ENCODE data around the gene ADAMTS14.

Gene ADAMTS14

GRCh38 chr10:70733051-70733450 lies 60.7 kb downstream of the ADAMTS14 start:
- DNase-seq, result no peak

GRCh38 chr10:70735161-70735560 lies 62.9 kb downstream of the ADAMTS14 start:
- no peak for DNase-seq

DNA sequence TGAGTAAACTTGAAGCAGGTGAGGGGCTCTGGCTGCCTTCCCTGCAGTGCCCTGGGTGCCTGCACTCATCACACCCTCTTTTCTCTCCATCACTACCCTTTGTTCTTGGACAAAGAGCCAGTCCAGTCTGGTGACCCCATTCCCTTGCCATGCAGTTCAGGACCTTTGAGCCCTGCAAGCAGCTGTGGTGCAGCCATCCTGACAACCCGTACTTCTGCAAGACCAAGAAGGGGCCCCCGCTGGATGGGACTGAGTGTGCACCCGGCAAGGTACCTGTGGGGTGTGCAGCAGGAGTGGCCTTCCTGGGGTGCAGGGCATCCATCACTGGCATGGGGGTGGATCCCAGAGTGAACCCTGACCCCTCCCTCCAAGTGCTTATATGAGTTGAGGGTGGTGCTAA lies 64.2 kb downstream of the ADAMTS14 start:
- DNase-seq, result no peak

DNA sequence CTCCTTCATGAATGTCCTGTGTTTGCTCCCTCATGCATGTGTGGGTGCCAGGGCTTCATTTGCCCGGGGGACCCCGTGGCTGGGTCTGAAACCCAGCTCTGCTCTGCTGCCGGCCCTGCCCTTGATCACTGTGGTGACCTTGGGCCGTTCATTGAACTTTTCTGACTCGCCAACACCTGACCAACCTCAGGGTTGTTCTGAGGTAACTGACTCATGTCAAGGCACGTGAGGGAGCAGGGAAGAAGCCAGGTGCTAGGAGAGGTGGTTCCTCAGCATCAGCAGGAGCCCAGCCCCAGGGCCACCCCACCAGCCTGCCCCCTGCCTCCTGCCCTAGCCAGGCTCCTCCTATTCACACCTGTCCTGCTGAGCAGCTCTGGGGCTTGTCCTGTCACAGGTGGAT lies 64.9 kb downstream of the ADAMTS14 start:
- no peak for DNase-seq

DNA sequence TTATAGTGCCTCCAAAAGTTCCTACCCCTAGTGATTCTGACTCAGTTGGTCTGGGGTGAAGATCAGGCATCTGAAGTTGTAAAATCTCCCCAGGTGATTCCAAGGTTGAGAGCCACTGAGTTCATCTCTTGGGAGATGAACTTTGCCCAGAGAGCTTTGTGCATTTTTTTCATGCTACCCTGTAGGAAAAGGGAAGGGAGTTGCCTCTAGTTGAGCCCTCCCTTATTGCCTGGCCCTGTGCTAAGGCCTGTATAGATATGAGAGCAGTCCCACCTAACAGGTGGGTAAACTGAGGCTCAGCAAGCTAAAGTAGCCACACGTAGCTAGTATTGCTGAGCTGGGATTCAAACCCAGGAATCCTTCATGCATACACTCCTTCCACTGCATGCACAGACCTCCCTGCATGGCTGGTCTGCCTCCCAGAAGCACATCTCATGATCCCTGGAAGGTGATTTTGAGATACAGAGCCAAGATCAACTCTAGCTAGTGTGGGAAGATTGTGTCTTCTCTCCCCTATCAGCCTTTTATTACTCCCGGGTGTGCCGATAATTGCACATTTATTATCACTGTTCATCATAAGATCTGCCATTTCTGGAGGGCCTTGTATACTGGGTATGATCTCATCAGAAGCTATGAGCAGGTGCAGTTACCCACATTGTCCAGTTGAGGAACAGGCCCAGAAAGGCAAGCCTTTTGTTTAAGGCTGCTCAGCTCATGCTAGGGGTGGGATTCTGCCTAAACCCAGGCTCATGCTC lies 65.9 kb downstream of the ADAMTS14 start:
- no peak for DNase-seq

- no peak for DNase-seq
These were observed 66.4 kb downstream of the ADAMTS14 start for GRCh38 chr10:70738761-70739121.

DNA sequence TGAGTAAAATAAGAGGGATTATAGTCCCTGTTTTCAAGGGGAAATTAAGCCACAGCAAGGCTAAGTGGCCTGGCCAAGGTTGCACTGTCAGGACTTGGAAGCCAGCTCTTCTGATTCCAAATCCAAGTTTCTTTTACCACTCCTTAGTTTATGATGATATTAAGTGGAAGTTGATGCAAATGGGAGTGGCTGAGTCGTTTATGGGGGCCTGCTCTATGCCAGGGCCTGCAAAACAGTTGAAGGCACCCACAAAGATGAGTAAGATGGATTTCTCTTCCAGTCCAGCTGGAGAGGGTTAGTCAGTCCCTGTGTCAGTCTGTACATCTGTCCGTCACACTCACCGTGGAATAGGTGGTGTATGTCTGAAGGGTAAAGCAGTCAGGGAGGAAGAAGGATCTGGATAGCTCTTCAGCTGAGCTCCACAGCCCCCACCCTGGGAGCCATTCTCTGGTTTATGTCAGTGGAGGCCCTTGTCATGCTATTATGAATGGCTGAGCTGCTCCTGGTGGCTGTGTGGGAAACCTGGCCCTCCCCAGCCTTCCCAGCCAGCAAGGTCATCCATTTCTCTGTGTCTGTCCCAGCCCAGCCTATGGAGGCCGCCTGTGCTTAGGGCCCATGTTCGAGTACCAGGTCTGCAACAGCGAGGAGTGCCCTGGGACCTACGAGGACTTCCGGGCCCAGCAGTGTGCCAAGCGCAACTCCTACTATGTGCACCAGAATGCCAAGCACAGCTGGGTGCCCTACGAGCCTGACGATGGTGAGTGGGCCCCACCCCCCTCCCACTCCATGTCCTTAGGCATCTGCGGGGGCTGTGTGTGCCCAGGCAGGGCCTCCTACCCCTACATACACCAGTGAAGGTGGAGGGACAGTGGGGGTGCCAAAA lies 68.3 kb downstream of the ADAMTS14 start:
- no peak for DNase-seq

DNA sequence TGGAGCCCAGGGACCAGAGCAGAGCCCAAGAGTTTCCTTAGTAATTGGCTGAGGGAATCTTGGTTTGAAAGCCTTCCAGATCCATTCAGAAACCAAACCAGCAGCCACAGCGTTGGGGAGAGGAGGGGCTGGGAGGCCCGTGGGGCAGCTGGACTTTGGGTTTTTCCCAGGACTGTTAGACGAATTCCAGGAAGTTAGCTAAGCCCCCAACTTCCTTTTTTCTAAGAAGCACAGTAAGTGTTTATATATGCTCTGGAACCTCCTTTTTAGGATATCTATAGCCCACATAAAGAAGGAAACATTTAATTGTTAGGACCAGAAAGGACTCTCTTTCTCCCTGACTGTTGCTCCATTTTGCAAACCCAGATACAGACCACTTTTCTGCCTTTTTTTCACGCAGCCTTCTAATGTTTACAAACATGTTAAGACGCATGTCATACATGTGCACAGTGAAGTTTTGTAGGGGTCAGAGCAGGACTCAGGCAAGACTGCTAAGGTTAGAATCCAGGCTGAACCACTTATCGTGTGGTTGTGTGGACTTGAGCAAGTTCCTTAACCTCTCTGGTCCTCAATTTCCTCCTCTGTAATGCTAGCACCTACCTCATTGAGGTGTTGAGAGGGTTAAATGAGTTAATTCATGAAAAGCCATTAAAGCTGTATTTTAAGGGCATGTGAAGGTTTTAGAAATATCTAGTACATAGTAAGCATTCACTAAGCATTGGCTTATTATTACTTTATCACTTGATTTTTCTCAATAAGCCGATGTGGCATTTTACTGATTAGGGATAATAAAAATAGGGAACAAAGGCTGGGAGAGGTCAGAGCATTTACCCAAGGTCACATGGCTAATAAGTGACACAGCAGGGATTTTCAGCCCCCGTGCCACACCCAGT lies 70.5 kb downstream of the ADAMTS14 start:
- DNase-seq, result no peak

DNA sequence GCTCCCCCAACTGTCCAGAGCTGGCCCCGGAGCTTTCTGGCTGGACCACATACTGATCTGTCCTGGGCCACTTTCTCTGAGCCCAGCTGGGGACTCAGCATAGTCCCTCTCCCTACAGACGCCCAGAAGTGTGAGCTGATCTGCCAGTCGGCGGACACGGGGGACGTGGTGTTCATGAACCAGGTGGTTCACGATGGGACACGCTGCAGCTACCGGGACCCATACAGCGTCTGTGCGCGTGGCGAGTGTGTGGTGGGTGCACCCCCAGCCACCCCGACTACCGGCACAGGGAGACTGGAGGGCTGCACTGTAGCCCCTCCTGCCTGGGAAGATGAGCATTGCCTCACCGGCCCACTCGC lies 71.1 kb downstream of the ADAMTS14 start:
- DNase-seq, result no peak

DNA sequence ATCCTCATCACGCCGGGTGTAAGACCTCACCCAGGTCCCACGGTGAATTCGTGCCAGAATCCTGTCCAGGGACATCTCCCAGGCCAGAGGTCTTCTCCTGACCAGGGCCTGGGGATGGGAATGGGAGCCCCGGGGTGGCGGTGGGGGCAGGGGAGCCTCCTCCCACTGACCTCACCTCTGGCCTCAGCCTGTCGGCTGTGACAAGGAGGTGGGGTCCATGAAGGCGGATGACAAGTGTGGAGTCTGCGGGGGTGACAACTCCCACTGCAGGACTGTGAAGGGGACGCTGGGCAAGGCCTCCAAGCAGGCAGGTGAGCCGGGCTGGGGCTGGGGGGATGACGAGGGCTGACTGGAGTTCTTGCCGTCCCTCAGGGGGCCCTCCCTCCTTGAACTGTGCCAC lies 71.6 kb downstream of the ADAMTS14 start:
- no peak for DNase-seq

- no peak for DNase-seq
These were observed 72.4 kb downstream of the ADAMTS14 start for GRCh38 chr10:70744617-70745143.

DNA sequence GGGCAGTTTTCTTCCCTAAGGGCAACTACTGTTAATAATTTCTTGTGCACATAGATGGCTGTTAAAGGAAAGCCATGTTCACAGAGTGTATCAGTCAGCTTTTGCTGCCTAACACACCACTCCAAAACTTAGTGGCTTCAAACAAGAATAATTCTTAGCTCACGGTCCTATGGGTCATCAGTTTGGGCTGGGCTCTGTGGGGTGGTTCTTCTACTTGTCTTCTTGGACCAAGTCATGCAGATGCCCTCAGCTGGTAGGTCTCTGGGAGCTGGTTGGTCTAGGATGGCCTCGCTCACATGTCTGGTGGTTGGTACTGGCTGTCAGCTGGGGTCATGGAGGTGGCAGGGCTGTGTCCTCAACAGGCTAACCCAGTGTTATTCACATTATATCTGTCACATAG lies 73.2 kb downstream of the ADAMTS14 start:
- DNase-seq, result no peak

GRCh38 chr10:70747192-70747965 lies 75.1 kb downstream of the ADAMTS14 start:
- DNase-seq, result no peak

DNA sequence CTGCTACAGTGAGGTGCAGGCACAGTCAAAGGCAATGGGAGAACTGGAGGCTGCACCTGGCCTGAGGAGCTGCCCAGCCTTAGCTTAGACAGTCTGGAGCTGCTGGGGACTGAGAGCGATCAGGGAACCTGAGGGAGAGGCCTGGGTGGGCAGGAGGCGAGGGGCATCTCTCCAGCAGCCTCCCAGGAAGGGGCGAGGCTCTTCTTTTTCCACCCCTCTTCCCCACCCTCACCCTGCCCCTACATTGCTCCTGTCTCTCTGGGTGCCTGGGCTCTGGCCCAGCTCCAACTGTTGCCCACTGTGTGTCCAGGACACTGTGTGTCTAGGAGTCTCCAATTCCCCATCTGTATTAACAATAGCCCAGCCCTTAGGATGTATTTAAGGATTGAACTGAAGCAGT lies 76.0 kb downstream of the ADAMTS14 start:
- DNase-seq, result no peak

- DNase-seq, result no peak
These were observed 76.7 kb downstream of the ADAMTS14 start for GRCh38 chr10:70748801-70749573.

GRCh38 chr10:70749756-70750155 lies 77.5 kb downstream of the ADAMTS14 start:
- no peak for DNase-seq

- DNase-seq, result no peak
These were observed 77.9 kb downstream of the ADAMTS14 start for GRCh38 chr10:70750156-70750703.

GRCh38 chr10:70751356-70751755 lies 79.0 kb downstream of the ADAMTS14 start:
- no peak for DNase-seq

- DNase-seq, result no peak
These were observed 79.7 kb downstream of the ADAMTS14 start for GRCh38 chr10:70751991-70752390.

DNA sequence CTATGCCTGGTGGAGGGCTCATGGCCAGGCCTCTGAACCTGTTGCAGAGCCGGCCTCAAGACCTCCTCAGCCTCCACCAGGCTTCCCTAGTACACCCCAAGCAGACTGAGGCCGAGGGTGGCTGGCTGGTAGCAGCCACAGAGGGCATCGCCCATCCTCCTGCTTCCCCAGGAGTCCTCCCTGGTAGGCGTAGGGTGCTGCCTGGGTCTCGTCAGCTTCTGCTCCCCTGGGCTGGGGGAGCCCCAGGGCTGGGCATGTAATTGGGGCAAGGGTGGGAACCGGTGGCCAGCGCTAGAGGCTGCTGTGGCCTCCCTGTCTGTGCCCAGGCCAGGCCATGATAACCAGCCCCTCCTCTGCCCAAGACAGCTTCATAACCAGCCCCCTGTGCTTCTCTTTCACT lies 80.3 kb downstream of the ADAMTS14 start:
- no peak for DNase-seq

- DNase-seq, result no peak
These were observed 80.8 kb downstream of the ADAMTS14 start for GRCh38 chr10:70753026-70753663.
